Stimulated activated CD4-positive, alpha-beta T cell treated with anti-CD3 and anti-CD28 coated beads, TNF-alpha, amount 100 ng/mL, for 24 hours (primary cell): ENCODE results near the gene FAXDC2.
A peak's percentile ranks its signal among the peaks of the same experiment; 100 is the strongest.
"Not testable (repeated sequence)": the region's sequence is repeated elsewhere in the genome, so short reads cannot be mapped to it uniquely, and the experiment has no call there.

Experiments
- DNase-seq, 3 experiments: peaks; one replicate each; pipeline ENCODE4 v3.0.0-alpha.2; 2020; ENCODE audit warnings: low read depth in 3 of 3

FAXDC2 gene

DNA sequence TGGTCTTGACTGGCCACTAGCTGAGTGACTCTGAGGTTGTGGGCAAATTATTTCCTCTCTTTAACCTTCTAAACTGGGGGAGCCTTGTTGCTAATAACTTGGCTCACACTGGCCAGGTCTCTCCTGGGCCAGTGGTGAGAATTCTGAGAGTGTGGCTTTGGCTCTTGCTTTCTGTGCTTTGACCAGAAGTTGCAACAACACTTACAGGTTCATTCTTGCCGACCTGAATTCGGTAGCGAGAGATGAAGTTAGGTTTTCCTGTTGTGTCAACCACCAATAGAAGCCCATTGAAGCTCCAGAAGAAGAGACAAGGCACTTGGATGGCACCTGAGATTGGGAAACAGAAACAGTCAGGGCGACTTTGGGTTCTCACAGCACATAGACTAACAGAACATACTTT, 19.8 kb downstream of the FAXDC2 start:
- DNase-seq: no peak

DNA sequence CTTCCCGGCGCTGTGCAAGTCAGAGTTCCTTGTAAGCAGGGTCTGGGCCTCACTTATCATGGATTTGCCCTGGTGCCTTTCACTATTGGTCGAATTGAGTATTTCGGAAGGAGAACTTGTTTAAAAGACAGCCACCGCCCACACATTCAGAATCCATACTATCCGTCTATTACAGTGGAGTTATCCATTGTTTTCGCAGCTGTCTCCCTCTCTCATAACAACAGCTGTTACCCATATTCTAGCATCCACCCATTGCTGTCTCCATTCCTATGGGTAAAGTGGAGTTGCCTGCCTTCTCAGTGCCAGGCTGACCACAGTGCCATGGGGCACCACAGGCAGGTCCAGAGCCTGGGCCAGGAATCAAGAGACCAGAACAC, 20.2 kb downstream of the FAXDC2 start:
- no peak for DNase-seq

DNA sequence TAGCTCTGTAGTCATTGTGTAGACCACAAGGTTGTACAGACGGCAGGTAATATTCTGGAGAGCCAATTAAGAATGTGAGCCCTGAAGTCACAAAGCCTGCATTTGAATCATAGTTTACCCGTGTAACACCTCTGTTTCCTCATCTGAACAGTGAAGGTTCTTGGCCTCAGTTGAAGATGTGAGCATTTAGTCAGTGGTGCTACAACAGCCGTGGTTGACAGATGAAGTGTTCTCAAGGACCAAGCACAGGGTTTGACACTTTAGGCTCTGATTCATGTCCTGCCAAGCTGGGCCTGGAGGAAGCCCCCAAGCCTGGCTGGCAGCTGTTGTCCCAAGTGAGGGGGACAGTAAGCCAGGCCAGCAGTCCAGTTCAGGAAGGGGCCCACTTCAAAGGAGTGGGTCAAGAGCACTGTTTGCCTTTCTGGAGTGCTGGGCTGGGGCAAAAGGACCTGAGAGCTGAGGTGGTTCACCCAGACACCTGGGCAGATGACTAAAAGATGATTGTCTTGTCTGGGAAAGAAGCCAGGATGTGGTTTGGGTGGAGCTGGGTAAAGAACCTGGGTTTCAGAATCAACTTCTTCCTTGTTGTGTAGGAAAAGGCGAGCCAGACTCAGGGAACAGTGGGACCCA, 20.7 kb downstream of the FAXDC2 start:
- DNase-seq: no peak

DNA sequence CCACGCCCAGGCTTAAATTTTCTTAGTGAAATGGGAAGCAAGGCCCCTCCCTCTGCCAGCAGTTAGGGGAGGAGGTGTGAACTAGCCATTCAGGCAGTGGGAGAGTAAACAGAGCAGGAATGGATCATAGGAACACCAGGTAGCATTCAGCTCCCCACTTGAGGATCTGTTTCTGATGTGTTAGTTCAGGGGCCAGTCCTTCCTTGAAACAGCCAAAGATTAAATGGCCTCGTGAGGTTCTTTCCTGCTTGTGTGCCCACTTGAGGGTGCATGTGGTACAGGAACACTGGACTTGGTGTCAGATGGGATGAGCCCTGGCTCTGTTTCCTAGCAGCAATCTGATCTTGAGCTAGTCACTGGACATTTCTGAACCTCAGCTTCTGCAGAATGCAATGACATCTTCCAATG, 21.2 kb downstream of the FAXDC2 start:
- DNase-seq: no peak

DNA sequence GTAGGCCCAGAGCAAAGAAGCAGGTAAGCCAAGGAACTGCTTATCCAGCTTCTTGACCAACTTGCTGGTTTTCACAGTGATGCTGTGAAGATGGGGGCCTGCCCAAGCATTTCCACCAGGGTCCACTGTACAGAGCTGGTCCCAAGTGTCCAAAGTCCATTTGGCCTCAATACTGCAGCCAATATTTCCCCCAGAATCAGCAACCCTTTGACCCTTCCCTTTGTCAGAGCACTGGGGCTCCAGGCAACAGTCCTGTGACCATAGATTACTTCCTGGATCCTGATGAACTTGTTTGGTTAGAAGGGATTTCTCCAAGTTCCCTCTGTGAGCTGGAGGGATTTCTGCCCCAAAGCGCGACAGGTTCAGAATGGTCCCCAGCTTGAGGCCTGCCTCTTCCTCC, 26.3 kb downstream of the FAXDC2 start:
- DNase-seq: no peak

DNA sequence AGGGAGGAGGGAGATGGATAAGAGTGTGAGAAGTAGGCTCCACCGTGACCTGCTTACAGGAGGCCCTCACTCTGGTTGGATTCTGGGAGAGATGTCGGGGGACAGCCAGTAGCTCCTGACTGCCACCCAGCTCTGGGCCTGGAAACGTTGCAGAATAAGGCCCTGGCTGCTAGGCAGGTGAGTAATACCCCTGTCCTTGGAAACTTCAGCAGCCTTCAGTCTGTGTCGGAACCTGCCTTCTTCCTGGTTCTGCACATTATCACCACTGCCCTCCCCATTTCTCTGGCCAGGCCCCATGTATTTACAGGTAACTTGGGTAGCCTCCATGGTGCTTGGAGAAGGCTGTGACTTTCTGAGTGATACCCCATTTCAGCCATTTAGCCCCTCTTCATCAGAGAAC, 26.8 kb downstream of the FAXDC2 start:
- DNase-seq: no peak

DNA sequence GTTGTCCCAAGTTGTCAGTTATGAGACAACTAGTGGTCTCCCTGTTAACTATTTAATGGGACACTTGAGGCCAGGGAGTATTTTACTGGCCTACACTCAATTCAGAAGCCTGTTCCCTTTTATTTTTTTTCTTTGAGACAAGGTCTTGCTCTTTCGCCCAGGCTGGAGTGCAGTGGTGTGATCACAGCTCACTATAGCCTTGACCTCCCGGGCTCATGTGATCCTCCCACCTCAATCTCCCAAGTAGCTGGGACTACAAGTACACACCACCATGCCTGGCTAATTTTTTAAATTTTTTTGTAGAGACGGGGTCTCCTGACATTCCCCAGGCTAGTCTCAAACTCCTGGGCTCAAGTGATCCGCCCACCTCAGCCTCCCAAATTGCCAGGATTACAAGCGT, 27.5 kb downstream of the FAXDC2 start:
- DNase-seq: not testable (repeated sequence)

DNA sequence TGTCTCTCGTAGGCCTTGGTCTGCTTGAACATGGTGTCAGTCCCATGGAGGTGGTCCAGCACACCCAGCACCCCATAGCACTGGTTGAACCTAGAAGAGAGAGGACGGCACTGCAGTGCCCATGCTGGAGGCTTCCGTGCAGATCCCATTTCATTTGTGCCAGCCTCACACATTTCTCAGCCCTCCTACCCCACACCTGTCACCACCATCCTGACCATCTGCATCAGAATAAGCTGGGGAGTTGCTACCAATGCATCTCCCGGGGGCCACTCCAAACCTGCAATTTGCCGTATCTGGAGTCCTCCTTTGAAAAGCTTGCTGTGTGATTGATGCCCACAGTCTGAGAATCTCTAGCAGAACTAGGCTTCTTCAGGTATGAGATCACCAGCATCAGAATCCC, 30.0 kb downstream of the FAXDC2 start:
- no peak for DNase-seq

DNA sequence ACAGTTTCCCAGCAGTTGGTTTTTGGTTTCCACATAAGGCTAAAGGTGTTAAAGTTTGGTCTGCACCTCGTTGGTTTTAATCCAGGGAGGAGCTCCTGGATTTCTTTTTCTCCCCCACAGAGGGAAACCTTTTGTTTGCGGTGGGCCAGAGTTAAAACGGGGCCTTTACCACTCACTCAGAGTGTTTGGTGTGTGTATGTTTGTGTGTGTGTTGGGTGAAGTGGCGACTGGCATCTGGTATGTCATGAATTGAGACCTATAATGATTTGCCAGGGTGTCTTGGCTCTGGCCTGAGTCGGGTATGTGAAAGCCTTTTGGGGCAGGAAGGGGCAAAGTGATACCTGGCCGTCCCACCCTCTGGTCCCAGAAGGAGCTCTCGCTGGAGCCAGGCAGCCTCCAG, 30.9 kb downstream of the FAXDC2 start:
- DNase-seq: no peak

DNA sequence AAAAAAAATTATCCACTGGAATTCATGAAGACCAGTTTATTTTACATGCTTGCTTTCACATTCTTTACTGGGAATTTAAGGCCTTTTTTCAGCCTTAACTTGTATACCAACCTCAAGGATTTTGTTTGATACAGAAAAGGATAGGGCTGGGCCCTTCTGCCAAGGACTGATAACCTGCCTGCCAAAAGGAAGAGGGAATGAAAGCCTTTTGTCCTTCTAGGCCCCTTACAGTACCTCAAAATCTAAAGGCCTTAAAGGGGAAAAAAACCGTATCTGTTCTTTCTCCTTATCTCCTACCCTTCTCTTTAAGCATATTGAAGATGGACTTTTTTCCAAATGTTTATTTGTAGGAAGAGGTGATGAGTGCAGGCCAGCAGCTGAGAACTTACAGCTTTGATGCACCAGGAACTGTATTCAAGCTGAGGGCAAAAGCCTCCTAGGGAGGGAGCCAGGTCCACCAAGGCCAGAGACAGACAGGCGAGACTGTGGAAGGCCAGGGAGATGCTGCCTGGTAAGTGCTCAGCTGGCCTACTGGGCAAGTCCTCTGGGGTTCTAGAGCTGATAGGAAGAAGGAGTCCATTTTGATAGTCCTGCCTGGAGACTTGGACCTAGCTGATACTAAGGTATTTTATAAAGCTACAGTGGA, 31.8 kb downstream of the FAXDC2 start:
- DNase-seq: no peak

DNA sequence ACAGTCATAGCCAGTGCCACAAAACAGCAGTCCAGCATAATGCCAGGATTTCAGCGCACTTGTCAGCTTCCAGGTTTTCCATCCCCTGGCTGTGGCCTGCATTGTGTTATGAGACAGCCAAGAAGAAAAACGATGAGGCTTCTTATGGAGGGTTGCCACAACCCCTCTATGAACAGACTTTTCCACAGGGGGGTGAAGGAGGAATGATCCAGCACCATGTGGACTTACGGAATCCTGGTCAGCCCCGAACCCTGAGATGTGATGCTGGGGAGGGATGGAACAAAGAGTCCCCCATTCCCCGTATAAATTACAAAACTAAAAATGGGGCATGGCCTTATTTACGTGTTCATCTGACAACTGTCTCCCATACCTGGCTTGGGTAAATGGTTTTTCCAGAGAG, 32.6 kb downstream of the FAXDC2 start:
- no peak for DNase-seq

DNA sequence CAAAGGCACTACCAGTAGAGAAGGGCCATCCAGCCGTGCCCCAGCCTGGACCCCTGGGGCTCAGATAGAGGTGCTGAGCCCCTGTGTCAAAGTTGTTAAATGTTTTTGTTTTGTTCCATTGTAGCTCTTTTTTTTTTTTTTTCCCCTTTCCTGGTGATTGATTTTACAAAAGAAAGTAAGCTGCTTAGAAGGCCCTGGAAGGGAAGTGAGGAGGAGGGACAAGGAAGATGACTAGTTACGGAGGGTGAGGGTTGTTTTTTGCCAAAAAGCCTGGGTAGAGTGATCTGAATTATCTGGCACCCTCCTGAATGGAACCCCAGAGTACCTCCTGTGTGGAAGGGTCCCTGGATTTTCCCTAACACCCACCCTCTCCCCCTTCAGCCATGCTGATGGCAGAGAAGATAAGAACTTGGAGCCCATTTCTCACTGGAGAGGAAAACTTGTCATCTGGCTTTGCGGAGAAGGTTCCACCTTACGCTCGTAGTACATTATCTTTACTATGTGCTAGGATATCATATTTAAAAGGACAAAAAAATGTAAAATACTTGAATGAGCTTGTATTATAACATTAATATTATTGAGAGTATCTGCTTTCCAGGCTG, 33.4 kb downstream of the FAXDC2 start:
- no peak for DNase-seq

DNA sequence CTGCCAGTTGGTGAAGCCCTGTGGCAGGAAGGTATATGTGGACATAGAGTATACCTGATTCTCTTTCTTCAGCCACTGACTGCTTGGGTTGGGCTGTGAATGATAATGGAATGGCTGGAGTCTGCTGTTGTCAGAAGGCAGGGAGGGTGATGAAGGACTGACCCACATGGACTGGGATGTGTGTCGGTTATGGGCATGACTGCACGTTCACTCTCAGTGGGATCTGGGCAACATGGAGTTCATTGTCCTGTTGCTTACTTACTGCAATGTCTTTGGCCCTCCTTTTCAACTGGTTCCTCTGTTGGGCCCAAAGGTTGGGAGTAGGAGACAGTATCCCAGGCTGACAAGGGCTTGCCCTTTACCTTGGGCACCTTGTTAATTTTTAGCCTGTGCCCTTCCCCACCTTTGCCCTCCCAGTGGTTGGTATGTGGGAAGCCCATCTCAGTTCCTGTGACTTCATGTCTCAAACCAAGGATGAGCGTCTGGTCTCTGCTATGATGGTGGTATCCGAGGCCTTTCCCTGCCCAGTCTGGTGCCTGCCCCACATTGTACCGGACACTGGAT, 34.6 kb downstream of the FAXDC2 start:
- DNase-seq: no peak

DNA sequence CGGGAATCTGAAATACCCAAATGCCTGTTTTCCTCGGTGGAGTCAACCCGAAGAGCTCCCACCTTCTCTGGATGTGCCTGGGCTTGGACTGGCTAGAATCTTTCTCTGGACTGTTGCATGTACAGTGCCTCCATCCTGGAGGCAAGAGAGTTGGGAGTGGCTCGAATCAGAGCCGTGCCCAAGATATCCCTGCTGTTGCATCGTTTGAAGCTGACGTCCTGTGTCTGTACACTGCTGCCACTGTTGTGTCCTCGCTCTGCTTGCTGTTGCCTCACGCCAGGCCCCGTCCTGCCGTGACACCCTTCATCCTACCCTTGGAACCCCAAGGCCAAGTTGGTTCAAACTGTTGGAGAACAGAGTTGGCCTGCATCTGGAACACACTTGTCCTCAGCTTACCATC, 35.4 kb downstream of the FAXDC2 start:
- DNase-seq: no peak

DNA sequence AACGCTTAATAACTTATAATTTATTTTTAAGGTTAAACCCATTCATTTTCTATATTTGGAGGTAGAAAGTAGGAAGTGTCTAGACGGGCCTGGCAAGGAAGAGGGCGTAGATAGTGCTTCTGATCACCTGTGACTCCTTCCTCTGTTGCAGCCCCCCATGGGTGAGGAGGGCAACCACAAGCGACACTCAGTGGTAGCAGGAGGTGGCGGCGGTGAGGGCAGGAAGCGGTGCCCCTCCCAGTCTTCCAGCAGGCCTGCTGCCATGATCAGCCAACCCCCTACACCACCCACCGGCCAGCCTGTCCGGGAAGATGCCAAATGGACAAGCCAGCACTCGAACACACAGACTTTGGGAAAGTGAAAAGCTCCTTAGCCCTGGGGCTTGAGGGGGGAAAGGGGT, 36.7 kb downstream of the FAXDC2 start:
- no peak for DNase-seq

DNA sequence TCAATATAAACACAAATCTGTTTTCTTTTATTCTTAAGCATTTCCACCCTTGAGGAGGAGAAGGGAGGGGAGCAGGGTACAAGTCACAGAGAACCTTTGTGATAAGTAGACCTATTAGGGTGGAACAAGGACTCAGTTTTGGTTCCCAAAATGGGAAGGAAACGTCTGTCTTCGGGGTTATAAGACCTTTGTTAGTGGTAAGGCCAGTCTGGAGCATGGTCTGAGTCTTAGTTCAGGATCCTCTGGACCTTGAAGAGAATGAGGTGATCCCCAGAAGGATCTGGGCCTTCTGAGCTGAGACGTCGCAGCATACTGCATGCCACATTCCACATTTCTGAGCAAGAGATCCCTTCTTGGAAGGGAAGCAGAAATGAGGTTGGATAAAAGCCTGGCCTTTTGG, 37.2 kb downstream of the FAXDC2 start:
- DNase-seq: no peak

DNA sequence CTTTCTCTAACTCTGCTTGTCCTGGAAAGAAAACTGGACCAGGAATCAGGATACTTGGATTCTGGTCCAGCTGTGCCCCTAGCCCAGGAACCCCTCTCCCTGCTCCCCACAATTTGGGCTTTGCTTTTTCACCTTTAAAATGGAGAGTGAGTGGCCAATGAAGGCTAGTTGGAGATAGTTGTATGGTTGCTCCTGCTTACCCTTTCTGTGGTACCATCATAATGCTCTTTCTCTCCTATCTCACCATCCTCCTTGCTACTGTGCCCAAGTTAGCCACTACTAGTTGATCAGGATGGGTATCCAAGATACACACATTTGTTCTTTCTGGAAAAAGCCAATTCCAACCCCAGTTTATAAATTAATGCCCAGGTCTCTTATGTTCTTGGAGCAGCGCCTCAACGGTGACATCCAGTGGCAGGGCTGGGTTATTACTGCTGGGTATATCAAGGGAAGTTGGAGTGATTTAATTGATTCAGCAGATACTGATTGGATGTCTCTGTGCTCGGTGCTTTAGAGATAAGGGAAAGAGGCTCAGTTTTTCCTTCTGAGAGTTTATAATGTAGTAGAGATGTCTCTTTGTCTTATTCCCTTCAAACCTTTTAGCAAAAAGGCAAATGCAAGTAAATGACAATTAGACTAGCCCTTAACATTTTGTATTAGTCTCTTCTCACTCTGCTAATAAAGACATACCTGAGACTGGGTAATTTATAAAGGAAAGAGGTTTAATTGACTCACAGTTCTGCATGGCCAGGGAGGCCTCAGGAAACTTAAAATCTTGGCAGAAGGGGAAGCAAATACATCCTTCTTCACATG, 38.5 kb downstream of the FAXDC2 start:
- peak; percentile 28 to 57 (median 34) for DNase-seq

DNA sequence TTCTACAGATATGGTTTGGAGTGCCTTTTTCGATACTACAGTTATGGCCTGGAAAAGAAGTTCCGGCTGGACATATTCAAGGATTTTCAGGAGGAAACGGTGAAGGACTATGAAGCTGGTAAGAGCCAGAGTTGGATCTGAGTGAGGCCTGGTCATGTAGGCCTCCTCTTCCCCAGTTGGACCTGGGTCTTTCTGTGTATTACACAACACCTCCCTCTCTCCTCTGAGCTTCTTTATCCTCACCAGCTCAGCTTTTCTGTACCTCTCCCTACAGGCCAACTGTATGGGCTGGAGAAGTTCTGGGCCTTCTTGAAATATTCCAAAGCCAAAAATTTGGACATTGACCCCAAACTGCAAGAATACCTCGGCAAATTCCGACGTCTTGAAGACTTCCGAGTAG, 39.2 kb downstream of the FAXDC2 start:
- DNase-seq: no peak

DNA sequence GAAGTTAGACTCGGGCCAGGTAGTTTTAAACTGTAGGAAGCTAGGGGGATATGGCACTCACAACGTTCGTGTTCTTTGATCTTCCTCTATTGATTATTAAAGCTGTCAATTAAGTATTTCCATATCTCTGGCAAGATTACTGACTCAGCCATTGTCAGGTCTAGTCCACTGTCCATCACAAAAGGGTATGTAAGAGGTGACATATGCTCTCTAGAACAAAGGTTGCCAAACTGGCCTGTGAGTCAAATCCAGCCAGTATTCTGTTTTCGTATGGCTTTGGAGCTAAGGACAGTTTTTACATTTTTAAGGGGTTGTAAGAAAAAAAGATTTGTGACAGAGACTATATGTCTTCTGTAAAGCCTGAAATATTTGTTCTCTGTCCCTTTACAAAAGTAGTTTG, 44.2 kb downstream of the FAXDC2 start:
- no peak for DNase-seq

DNA sequence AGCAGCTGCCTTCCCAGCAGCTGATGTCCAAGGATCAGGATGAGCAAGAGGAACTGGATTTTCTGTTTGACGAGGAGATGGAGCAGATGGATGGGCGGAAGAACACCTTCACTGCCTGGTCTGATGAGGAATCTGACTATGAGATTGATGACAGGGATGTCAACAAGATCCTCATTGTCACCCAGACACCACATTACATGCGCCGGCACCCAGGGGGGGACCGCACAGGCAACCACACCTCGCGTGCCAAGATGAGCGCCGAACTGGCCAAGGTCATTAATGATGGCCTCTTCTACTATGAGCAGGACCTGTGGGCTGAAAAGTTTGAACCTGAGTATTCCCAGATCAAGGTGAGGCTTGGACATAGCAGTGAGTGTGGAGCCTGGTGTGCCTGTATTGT, 48.4 kb downstream of the FAXDC2 start:
- no peak for DNase-seq

DNA sequence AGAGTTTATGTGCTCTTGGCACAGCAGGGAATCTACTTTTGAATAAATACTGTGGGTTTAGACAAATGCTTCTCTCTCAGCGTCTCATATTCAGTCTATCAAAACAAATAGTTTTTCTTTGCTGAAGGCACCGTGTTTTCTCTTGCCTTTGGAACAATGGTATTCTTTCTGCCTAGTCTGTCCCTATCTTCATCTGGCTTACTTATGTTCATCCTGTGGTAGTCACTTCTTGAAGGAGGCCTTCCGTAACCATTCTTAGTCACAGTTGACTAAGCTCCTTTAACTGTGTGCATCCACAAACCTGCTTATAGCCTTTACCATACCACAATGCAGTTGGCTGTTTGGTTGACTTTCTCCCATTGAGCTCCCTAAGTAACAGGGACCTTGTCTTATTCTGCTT, 49.3 kb downstream of the FAXDC2 start:
- no peak for DNase-seq

DNA sequence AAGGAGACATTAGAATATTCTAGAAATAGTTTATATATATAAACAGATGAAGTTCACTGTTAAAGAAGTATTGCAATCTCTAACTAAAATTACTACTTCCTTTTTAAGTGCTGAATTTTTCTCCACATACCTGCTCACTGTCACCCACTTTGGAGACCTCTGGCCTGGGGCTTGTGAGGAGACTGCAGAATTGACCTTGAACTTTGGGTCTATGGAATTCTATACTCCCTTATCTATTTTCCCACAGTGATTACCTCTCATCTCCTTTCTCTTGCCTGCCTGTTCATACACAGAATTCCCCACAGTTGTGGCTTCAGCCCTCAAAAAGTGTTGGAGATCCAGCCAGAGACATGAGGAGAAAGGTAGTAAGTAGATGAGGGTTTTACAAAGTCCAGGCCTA, 49.8 kb downstream of the FAXDC2 start:
- DNase-seq: no peak

DNA sequence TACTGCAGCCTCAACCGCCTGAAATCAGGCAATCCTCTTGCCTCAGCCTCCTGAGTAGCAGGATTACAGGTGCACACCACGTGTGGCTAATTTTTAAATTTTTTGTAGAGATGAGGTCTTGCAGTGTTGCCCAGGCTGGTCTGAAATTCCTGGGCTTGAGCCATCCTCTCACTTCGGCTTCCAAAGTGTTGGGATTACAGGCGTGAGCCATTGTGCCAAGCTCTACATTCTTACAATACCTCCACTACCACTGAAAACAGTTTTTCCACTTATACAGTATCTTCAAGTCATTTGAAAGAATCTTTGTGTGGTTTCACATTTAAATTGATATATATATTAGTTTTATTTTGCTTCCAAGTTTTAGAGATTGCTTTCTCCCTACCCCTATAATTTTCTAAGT, 52.6 kb downstream of the FAXDC2 start:
- no peak for DNase-seq
